Activated CD4-positive, alpha-beta T cell treated with anti-CD3 and anti-CD28 coated beads, Interleukin-2, amount 50 U/mL, for 48 hours (primary cell): ENCODE data around the gene PTAFR.
A peak's percentile ranks its signal among the peaks of the same experiment; 100 is the strongest.

Source experiments
- DNase-seq, 2 experiments: peaks; one replicate each; pipeline ENCODE4 v3.0.0-alpha.2; 2020

PTAFR gene

GRCh38 chr1:28176492-28177470 is at the start of gene PTAFR:
PTAFR (minus strand) TSS chr1:28176690; CDS start chr1:28151021, 25,669 bp downstream.
- no peak for DNase-seq

- DNase-seq, result no peak
Measured at GRCh38 chr1:28213315-28213714, 36.8 kb upstream of the PTAFR start.

- no peak for DNase-seq
Measured at GRCh38 chr1:28209700-28210099, 33.2 kb upstream of the PTAFR start.

- DNase-seq, result peak; percentile 59 to 70
Measured at GRCh38 chr1:28208818-28209441, 32.4 kb upstream of the PTAFR start.

GRCh38 chr1:28205243-28205642 is 28.8 kb upstream of the PTAFR start:
- no peak for DNase-seq

- no peak for DNase-seq
Measured at GRCh38 chr1:28200234-28200873, 23.9 kb upstream of the PTAFR start.

- DNase-seq, result peak; percentile 60 to 73
Measured at GRCh38 chr1:28199328-28200233, 23.1 kb upstream of the PTAFR start.

- no peak for DNase-seq
Measured at GRCh38 chr1:28197682-28198415, 21.4 kb upstream of the PTAFR start.

- DNase-seq, result no peak
Measured at GRCh38 chr1:28196330-28196729, 19.8 kb upstream of the PTAFR start.

- no peak for DNase-seq
Measured at GRCh38 chr1:28195780-28196179, 19.3 kb upstream of the PTAFR start.

- no peak for DNase-seq
Measured at GRCh38 chr1:28194326-28195035, 18.0 kb upstream of the PTAFR start.

GRCh38 chr1:28193701-28194161 is 17.2 kb upstream of the PTAFR start:
- DNase-seq, result no peak

GRCh38 chr1:28190996-28191645 is 14.6 kb upstream of the PTAFR start:
- no peak for DNase-seq

- no peak for DNase-seq
Measured at GRCh38 chr1:28190337-28190979, 14.0 kb upstream of the PTAFR start.

GRCh38 chr1:28185071-28185470 is 8.6 kb upstream of the PTAFR start:
- no peak for DNase-seq

- no peak for DNase-seq
Measured at GRCh38 chr1:28180306-28181305, 4.1 kb upstream of the PTAFR start.

- no peak for DNase-seq
Measured at GRCh38 chr1:28178690-28179485, 2.4 kb upstream of the PTAFR start.
